CD4-positive, alpha-beta T cell treated with Interferon alpha-2 for 1 hour (primary cell): ENCODE results near the gene FHIT.

Experiments
- DNase-seq, 2 donors: peaks; one replicate each; pipeline ENCODE4 v3.0.0-alpha.2; 2020 to 2022

The FHIT gene

GRCh38 chr3:60185161-60185560 lies 1066.1 kb downstream of the FHIT start:
- no peak for DNase-seq

GRCh38 chr3:60182697-60183096 lies 1068.6 kb downstream of the FHIT start:
- DNase-seq = no peak

- no peak for DNase-seq
These were observed 1072.2 kb downstream of the FHIT start for GRCh38 chr3:60178931-60179653.

- DNase-seq = no peak
These were observed 1073.5 kb downstream of the FHIT start for GRCh38 chr3:60177726-60178125.

- DNase-seq = no peak
These were observed 1074.6 kb downstream of the FHIT start for GRCh38 chr3:60176614-60177013.

- no peak for DNase-seq
These were observed 1075.6 kb downstream of the FHIT start for GRCh38 chr3:60175680-60176079.

- DNase-seq = no peak
These were observed 1081.5 kb downstream of the FHIT start for GRCh38 chr3:60169755-60170154.

GRCh38 chr3:60167186-60167585 lies 1084.1 kb downstream of the FHIT start:
- DNase-seq = no peak

GRCh38 chr3:60160822-60161748 lies 1090.2 kb downstream of the FHIT start:
- no peak for DNase-seq

- no peak for DNase-seq
These were observed 1091.0 kb downstream of the FHIT start for GRCh38 chr3:60160111-60160821.

GRCh38 chr3:60158035-60158434 lies 1093.2 kb downstream of the FHIT start:
- DNase-seq = no peak

- DNase-seq = no peak
These were observed 1097.2 kb downstream of the FHIT start for GRCh38 chr3:60154011-60154410.

- no peak for DNase-seq
These were observed 1097.8 kb downstream of the FHIT start for GRCh38 chr3:60153221-60153999.

- DNase-seq = no peak
These were observed 1101.8 kb downstream of the FHIT start for GRCh38 chr3:60149501-60149900.

- DNase-seq = no peak
These were observed 1103.9 kb downstream of the FHIT start for GRCh38 chr3:60147249-60147950.

- DNase-seq = no peak
These were observed 1105.1 kb downstream of the FHIT start for GRCh38 chr3:60146121-60146520.

GRCh38 chr3:60144071-60144470 lies 1107.2 kb downstream of the FHIT start:
- DNase-seq = no peak

GRCh38 chr3:60142009-60142408 lies 1109.2 kb downstream of the FHIT start:
- DNase-seq = no peak

- no peak for DNase-seq
These were observed 1111.1 kb downstream of the FHIT start for GRCh38 chr3:60140160-60140559.

- no peak for DNase-seq
These were observed 1114.7 kb downstream of the FHIT start for GRCh38 chr3:60136601-60137000.

GRCh38 chr3:60135474-60135873 lies 1115.8 kb downstream of the FHIT start:
- DNase-seq = no peak
